H1 (cell line): ENCODE results near the gene HSH2D. TPM values are rescaled to one million over a fixed set of nuclear protein-coding genes. Genes with fewer than 3 reads are reported as not detected.

Source experiments
- CTCF ChIA-PET: fragments of 300-600 bp; sonication (Branson Sonifier 250); formaldehyde crosslinking; loops from one replicate; lab custom pipeline; 2021; ENCODE audit not compliant: partially characterized antibody; lab: Charles Lee
- POLR2A ChIA-PET: fragments of 300-600 bp; sonication (Branson Sonifier 250); formaldehyde crosslinking; loops from one replicate; lab custom pipeline; 2021; ENCODE audit warnings: inconsistent platforms; ENCODE audit not compliant: partially characterized antibody; lab: Charles Lee
- DNase-seq, 2 experiments: peaks; one replicate each; pipeline versions ENCODE4 v3.0.0 to v3.0.0-alpha.2; 2010 to 2022; ENCODE audit warnings: low spot score in 2 of 2, low read depth in 1 of 2, mixed read lengths in 1 of 2
- FAIRE-seq: peaks from 2 replicates; lab custom pipeline; 2011; peaks lifted over from hg19 to GRCh38; lab: Jason Lieb, UNC
- H2AFZ ChIP-seq: 2 replicates; pipeline ENCODE4 v1.8.1; 2012; ENCODE audit warnings: low read length, inconsistent platforms
- H2AK5ac ChIP-seq: 2 replicates; pipeline ENCODE4 v1.6.1; 2013; ENCODE audit warnings: low read depth, low read length
- H2BK120ac ChIP-seq: replicated peaks from 2 replicates; pipeline ENCODE3; 2013; ENCODE audit warnings: low read depth, low read length, inconsistent platforms
- H2BK12ac ChIP-seq: 2 replicates; pipeline ENCODE4 v1.6.1; 2013; ENCODE audit warnings: low read depth, low read length
- H2BK15ac ChIP-seq: 2 replicates; pipeline ENCODE4 v1.6.1; 2013; ENCODE audit warnings: low read length
- H2BK20ac ChIP-seq: 2 replicates; pipeline ENCODE4 v1.6.1; 2013; ENCODE audit warnings: low read length
- H2BK5ac ChIP-seq: 2 replicates; pipeline ENCODE4 v1.6.1; 2013; ENCODE audit warnings: low read depth, low read length
- H3K14ac ChIP-seq: 2 replicates; pipeline ENCODE4 v1.6.1; 2013; ENCODE audit warnings: inconsistent platforms; ENCODE audit not compliant: insufficient read length
- H3K18ac ChIP-seq: 2 replicates; pipeline ENCODE4 v1.6.1; 2013; ENCODE audit warnings: low read length; ENCODE audit errors: extremely low read depth
- H3K23ac ChIP-seq: 2 replicates; pipeline ENCODE4 v1.6.1; 2013; ENCODE audit warnings: inconsistent platforms; ENCODE audit not compliant: insufficient read length
- H3K23me2 ChIP-seq: 2 replicates; pipeline ENCODE4 v1.6.1; 2013; ENCODE audit warnings: low read depth, low read length
- H3K27ac ChIP-seq: 2 replicates; pipeline ENCODE4 v1.6.1; 2011; ENCODE audit warnings: low read depth, low read length, inconsistent platforms
- H3K27me3 ChIP-seq, 4 experiments: replicated peaks in 1 of 4; 1 replicate in 1 of 4; 2 replicates in 3 of 4; pipeline versions ENCODE4 v1.6.1 to v1.8.1; 2011 to 2013; ENCODE audit warnings: low read length in 3 of 4, mild to moderate bottlenecking in 3 of 4, inconsistent platforms in 2 of 4, mixed read lengths in 2 of 4, moderate library complexity in 1 of 4; ENCODE audit not compliant: control insufficient read depth in 3 of 4, insufficient read depth in 3 of 4; ENCODE audit errors: extremely low read depth in 1 of 4
- H3K36me3 ChIP-seq, 4 experiments: 2 replicates each; pipeline versions ENCODE4 v1.6.1 to v1.8.1; 2011 to 2013; ENCODE audit warnings: mild to moderate bottlenecking in 4 of 4, low read length in 3 of 4, moderate library complexity in 2 of 4, control low read depth in 1 of 4, inconsistent platforms in 1 of 4; ENCODE audit not compliant: insufficient read depth in 4 of 4, control insufficient read depth in 2 of 4
- H3K4ac ChIP-seq: replicated peaks from 2 replicates; pipeline ENCODE3; 2013; ENCODE audit warnings: low read length, low read depth, mixed read lengths, inconsistent platforms; ENCODE audit not compliant: insufficient read length
- H3K4me1 ChIP-seq, 4 experiments: replicated peaks in 1 of 4; 1 replicate in 1 of 4; 2 replicates in 3 of 4; pipeline versions ENCODE4 v1.6.1 to v1.8.1; 2011 to 2013; ENCODE audit warnings: low read length in 3 of 4, inconsistent platforms in 2 of 4, mixed read lengths in 1 of 4; ENCODE audit not compliant: insufficient read depth in 4 of 4, control insufficient read depth in 3 of 4
- H3K4me2 ChIP-seq, 2 experiments: 2 replicates each; pipeline versions ENCODE4 v1.6.1 to v1.8.1; 2011 to 2013; ENCODE audit warnings: low read depth in 2 of 2, low read length in 2 of 2, control low read depth in 1 of 2, inconsistent platforms in 1 of 2, mild to moderate bottlenecking in 1 of 2; ENCODE audit not compliant: insufficient read depth in 1 of 2
- H3K4me3 ChIP-seq, 4 experiments: fragments of 200-600, 300-600 bp in 1 of 4; sonication (generic), shearing (Covaris generic), sonication (Bioruptor Twin) in 1 of 4; 2 replicates each; pipeline versions ENCODE4 v1.5.1 to v1.8.1; 2011 to 2016; ENCODE audit warnings: low read length in 4 of 4, low read depth in 3 of 4, control low read depth in 2 of 4, inconsistent platforms in 2 of 4, mild to moderate bottlenecking in 2 of 4, mixed read lengths in 1 of 4, moderate library complexity in 1 of 4; ENCODE audit not compliant: insufficient read depth in 2 of 4; ENCODE audit errors: extremely low read depth in 1 of 4
- H3K56ac ChIP-seq: replicated peaks from 2 replicates; pipeline ENCODE3; 2013; ENCODE audit warnings: low read depth, mild to moderate bottlenecking, mixed read lengths, low read length, inconsistent platforms; ENCODE audit not compliant: insufficient read length
- H3K79me1 ChIP-seq: 2 replicates; pipeline ENCODE4 v1.6.1; 2013; ENCODE audit warnings: low read depth, low read length, control low read depth
- H3K79me2 ChIP-seq, 2 experiments: 2 replicates each; pipeline versions ENCODE4 v1.6.1 to v1.8.1; 2012 to 2013; ENCODE audit warnings: low read length in 2 of 2, mild to moderate bottlenecking in 2 of 2, inconsistent platforms in 1 of 2; ENCODE audit not compliant: insufficient read depth in 2 of 2, control insufficient read depth in 1 of 2
- H3K9ac ChIP-seq, 4 experiments: replicated peaks in 1 of 4; 1 replicate in 1 of 4; 2 replicates in 3 of 4; pipeline versions ENCODE4 v1.6.1 to v1.8.1; 2011 to 2013; ENCODE audit warnings: low read depth in 3 of 4, low read length in 3 of 4, control low read depth in 2 of 4, mild to moderate bottlenecking in 2 of 4, moderate library complexity in 2 of 4, inconsistent platforms in 1 of 4; ENCODE audit errors: extremely low read depth in 1 of 4
- H3K9me3 ChIP-seq, 2 experiments: 2 replicates each; pipeline versions ENCODE4 v1.6.1 to v1.8.1; 2012 to 2013; ENCODE audit warnings: mild to moderate bottlenecking in 2 of 2, moderate library complexity in 2 of 2, control low read depth in 1 of 2, inconsistent platforms in 1 of 2, low read depth in 1 of 2, low read length in 1 of 2, mixed read lengths in 1 of 2; ENCODE audit not compliant: insufficient read depth in 2 of 2
- H4K20me1 ChIP-seq, 2 experiments: replicated peaks in 1 of 2; 2 replicates each; pipeline versions ENCODE3 to v1.8.1; 2011 to 2013; ENCODE audit warnings: inconsistent platforms in 2 of 2, low read length in 2 of 2, mild to moderate bottlenecking in 1 of 2; ENCODE audit not compliant: insufficient read depth in 2 of 2, control insufficient read depth in 1 of 2
- H4K5ac ChIP-seq: 2 replicates; pipeline ENCODE4 v1.6.1; 2013; ENCODE audit warnings: low read length, low read depth, mixed read lengths, inconsistent platforms; ENCODE audit not compliant: insufficient read length
- H4K8ac ChIP-seq: 2 replicates; pipeline ENCODE4 v1.8.0; 2013; ENCODE audit warnings: mild to moderate bottlenecking, moderate library complexity, low read length, inconsistent platforms; ENCODE audit not compliant: insufficient read depth; ENCODE audit errors: extremely low read depth
- H4K91ac ChIP-seq: replicated peaks from 2 replicates; pipeline ENCODE3; 2013; ENCODE audit warnings: low read length, mixed read lengths, inconsistent platforms; ENCODE audit not compliant: insufficient read length
- EGR1 ChIP-seq: IDR thresholded peaks from 2 replicates; pipeline ENCODE4 v1.6.1; 2011; ENCODE audit warnings: low read depth, low read length, borderline replicate concordance
- WGBS, 2 experiments: shearing (Covaris generic) in 1 of 2; methylation state at CpG; one replicate each; pipeline versions ENCODE4 v1.1.6 to v1.1.7; 2013 to 2015; ENCODE audit warnings: low lambda C conversion rate in 2 of 2, mixed read lengths in 2 of 2, inconsistent platforms in 1 of 2, low coverage in 1 of 2, missing lambda C conversion rate in 1 of 2; ENCODE audit not compliant: insufficient replicate concordance in 2 of 2, insufficient coverage in 1 of 2, insufficient read length in 1 of 2; ENCODE audit errors: extremely low coverage in 1 of 2, missing lambda C conversion rate in 1 of 2; 5-methylcytosine and 5-hydroxymethylcytosine counted together
- polyA plus RNA-seq, 7 experiments: library from polyadenylated mRNA; depleted of rRNA in 3 of 7; stranded (reverse) in 5 of 7; unstranded in 2 of 7; fragments of >200 nt in 5 of 7; fragments of 200-250 nt in 2 of 7; gene quantifications; 1 replicate in 5 of 7; 2 replicates in 1 of 7; 4 replicates in 1 of 7; pipeline versions ENCODE4 v1.2.1 to v1.2.3, GENCODE V29; 2011 to 2013; ENCODE audit warnings: missing spikeins in 2 of 7, mixed read lengths in 2 of 7
- total RNA-seq: library from RNA; stranded (reverse); fragmentation: NEBNext Ultra II Directional; extraction: Animal tissue kit (Norgen Biotek cat#: 25700); gene quantifications from 2 replicates; pipeline ENCODE4 v1.2.1, GENCODE V29; 2021

Gene HSH2D
- total and polyA plus RNA-seq, 2 of the 8 experiments (the other 6 are each of a cell fraction or from before 2014, with no cell fraction given): 0.67 to 1.6 TPM

DNA sequence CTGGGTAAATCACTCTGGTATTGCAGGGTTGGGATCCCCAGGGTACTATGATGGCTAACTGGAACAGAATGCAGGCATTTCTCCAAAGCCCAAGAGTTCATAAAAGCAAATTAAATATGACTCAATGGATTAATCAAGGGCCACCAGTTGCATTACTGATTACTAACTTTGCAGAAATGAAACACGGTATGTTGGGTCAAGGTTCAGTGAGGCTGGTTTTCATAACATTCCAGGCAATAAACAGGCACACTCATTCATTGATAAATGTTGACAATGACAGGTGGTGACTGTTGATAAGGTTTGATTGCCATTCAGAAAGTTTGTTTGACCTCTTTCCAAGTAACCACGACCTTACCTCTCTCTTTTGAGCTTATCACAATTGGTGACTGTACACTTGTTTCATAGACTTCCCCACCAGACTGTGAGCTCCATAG is 53.7 kb downstream of the HSH2D start:
- H4K8ac ChIP-seq: no peak overlapping the region
- H3K18ac ChIP-seq: no peak overlapping the region
- H3K27ac ChIP-seq: 0 out of 2 replicates have a peak overlapping the region, but pooled peaks have one; percentile 4
- peak overlapping the region; percentile 73 for H2AFZ ChIP-seq
- peak overlapping the region; percentile 56 to 81 for H3K4me2 ChIP-seq
- no peak overlapping the region for H2BK12ac ChIP-seq
- H3K23ac ChIP-seq: no peak overlapping the region
- H2BK20ac ChIP-seq: no peak overlapping the region
- H2BK120ac ChIP-seq: no peak overlapping the region
- peaks cover 0 to 8% of the 10 kb centered on the region in 2 experiments for H4K20me1 ChIP-seq
- CTCF ChIA-PET: interaction anchor here (1.1 kb wide), 1 partner anchor 11 kb away, joined by 5 read pairs; no protein-coding TSS in a partner anchor
- H3K9me3 ChIP-seq: no peaks in the 10 kb centered on the region
- no peaks in the 10 kb centered on the region for H3K27me3 ChIP-seq
- H3K4me1 ChIP-seq: no peaks in the 10 kb centered on the region; a peak in 1 of 7 replicates
- TF ChIP-seq EGR1: no peak
- H3K56ac ChIP-seq: peak overlapping the region; percentile 24
- H2BK15ac ChIP-seq: no peak overlapping the region
- WGBS, 2 experiments: 56% methylated on average over 2 of the region's 2 CpGs; no CpG with 5 or more reads in 1 of the 2 experiments
- H2AK5ac ChIP-seq: no peak overlapping the region
- no peak overlapping the region for H4K91ac ChIP-seq
- FAIRE-seq: no peak
- no peak overlapping the region for H2BK5ac ChIP-seq
- H3K79me1 ChIP-seq: peaks cover 6% of the 10 kb centered on the region
- H3K23me2 ChIP-seq: peaks cover 8% of the 10 kb centered on the region; the same call in 1 of the 2 replicates
- peak overlapping the region in 2 of 4 experiments; percentile 14 to 67; a peak in 1 of 7 replicates for H3K9ac ChIP-seq
- POLR2A ChIA-PET: interaction anchor here (1.6 to 3.3 kb wide), 2 partner anchors 9 to 12 kb away, joined by 7 to 25 read pairs; partner anchors contain the start of gene FAM32A
- 0 out of 8 replicates have a peak, but pooled peaks cover 0 to 2% (median 0%) of the 10 kb centered on the region in 4 experiments for H3K36me3 ChIP-seq
- H4K5ac ChIP-seq: no peak overlapping the region
- peaks cover 0 to 6% of the 10 kb centered on the region in 2 experiments; a peak in 1 of 4 replicates for H3K79me2 ChIP-seq
- H3K14ac ChIP-seq: no peak overlapping the region
- peak overlapping the region; percentile 27 for H3K4ac ChIP-seq
- DNase-seq: no peak
- H3K4me3 ChIP-seq: peak overlapping the region; percentile 19 to 92 (median 73); a peak in 7 of 8 replicates
